NCI-H2196 (cell line): ENCODE data around the gene AMPH.
A peak's percentile ranks its signal among the peaks of the same experiment; 100 is the strongest.
"Not testable (repeated sequence)": the region's sequence is repeated elsewhere in the genome, so short reads cannot be mapped to it uniquely, and the experiment has no call there.

Experiments
- DNase-seq: peaks from one replicate; lab custom pipeline; 2025; ENCODE audit not compliant: unreplicated experiment; lab: John Stamatoyannopoulos, UW

Gene AMPH

GRCh38 chr7:38398725-38399321 lies 232.3 kb downstream of the AMPH start:
- peak; percentile 46 for DNase-seq

DNA sequence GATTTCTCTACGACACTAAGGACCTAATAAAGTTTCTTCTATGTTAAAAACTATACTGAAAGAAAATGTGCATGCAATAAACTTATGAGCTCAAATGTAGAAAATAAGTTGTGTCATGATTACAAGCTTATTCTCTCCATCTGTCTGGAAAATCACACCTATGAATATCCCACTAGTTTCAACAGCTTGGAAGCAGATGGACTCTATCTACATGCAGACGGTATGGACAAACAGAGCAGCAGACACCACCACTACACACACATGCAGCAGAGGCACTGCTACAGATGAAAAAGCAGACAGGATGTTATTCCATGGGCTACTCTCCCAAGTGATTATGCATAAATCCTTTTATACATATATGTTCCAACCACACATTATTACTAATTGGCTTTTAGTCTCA lies 234.3 kb downstream of the AMPH start:
- no peak for DNase-seq

GRCh38 chr7:38395921-38396552 lies 235.1 kb downstream of the AMPH start:
- not testable (repeated sequence) for DNase-seq

- no peak for DNase-seq
Measured at GRCh38 chr7:38394660-38395059, 236.5 kb downstream of the AMPH start.

- DNase-seq = no peak
Measured at GRCh38 chr7:38393874-38394273, 237.3 kb downstream of the AMPH start.

DNA sequence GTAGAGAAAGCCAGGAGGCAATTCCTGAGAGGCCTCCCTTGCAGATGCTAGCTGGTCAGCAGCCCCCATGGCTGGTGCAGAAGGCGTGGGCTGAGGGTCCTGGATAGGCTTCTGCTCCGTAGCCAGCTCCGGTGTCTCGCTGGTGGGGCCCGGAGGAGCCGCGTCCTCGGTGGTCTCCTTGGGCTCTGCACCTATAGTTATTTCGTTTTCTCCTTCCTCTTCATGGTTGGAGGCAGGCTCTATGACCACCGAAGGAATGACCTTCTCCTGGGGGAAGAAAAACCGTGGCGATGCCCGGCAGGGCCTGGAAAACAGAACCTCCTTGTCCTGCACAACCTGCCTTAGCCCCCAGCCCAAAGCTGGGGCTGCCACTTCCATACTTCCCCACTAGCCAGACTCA lies 239.4 kb downstream of the AMPH start:
- DNase-seq = no peak

GRCh38 chr7:38385682-38386081 lies 245.5 kb downstream of the AMPH start:
- DNase-seq = no peak

DNA sequence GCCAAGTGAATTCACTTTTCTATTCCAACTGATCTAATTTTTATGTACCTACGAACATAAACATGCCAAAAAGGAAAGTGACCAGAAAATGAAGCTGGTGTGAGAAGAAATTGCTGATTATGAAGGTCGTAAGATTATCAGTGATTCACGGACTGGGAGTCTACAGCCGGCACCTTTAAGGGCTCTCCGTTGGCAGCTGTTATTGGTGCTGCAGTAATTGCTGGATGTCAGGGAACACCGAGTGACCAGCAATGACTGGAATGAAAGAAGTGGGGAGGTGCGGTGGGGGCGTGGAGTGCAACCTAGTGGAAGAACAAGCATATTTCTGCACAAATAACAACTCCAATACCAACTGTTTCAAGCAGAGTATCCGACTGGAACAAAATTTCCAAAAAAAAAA lies 247.9 kb downstream of the AMPH start:
- DNase-seq = no peak

- DNase-seq = no peak
Measured at GRCh38 chr7:38382684-38383083, 248.5 kb downstream of the AMPH start.

GRCh38 chr7:38375453-38375852 lies 255.7 kb downstream of the AMPH start:
- DNase-seq = no peak

- peak; percentile 11 for DNase-seq
Measured at GRCh38 chr7:38374507-38374906, 256.7 kb downstream of the AMPH start.

DNA sequence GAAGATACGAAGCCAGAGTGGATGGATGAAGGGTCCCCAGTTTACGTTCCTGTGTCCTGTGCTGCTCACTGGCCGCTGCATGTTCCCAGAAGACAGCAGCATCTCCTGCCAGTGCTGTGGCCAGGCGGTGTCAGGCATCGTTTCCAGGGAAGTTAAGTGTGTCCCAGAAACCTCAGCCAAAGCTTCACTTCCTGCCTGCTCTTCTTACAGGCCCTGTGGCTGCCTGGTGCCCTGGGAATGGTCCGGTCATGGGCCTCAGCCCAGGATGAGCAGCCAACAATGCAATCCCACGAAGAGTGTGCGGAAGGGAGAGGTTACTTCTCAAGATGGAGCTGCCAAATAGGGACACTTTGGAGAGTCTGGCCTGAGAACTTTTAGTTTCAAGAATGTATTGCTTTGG lies 258.0 kb downstream of the AMPH start:
- DNase-seq = no peak

- DNase-seq = no peak
Measured at GRCh38 chr7:38372290-38372689, 258.9 kb downstream of the AMPH start.

DNA sequence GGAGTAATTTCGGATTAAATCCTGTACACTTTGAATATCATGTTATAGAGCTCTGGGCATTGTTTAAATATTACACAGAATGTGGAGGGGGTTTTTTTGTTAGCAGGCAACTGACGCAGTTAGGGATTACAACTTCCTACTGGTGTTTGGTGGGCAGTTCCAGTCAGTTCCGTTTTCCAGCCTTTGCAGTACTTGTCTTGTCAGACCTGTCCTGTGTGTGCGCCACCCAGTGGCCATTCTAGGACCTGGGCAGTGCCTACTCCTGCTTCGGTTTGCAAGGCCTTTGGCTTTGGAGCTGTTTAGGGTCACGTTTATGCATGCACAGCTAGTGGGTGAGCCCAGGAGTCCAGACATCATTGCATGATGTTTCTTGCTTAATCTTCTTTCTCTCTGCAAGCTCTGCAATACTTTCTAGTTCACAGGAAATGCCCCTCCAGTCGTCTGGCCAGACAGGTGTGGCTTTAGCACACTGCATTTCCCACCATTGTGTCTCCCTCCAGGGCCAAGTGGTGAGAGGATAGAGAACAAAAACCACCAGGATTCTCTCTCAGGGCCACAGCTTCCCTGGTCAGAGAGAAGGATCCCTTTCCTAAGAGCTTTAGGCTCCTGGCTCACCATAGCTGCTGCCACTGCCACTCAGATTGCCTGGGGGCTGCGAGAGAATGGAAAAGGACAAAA lies 261.2 kb downstream of the AMPH start:
- DNase-seq = peak; percentile 44

- DNase-seq = peak; percentile 49
Measured at GRCh38 chr7:38368191-38368605, 263.0 kb downstream of the AMPH start.

- DNase-seq = no peak
Measured at GRCh38 chr7:38367301-38367890, 263.8 kb downstream of the AMPH start.

DNA sequence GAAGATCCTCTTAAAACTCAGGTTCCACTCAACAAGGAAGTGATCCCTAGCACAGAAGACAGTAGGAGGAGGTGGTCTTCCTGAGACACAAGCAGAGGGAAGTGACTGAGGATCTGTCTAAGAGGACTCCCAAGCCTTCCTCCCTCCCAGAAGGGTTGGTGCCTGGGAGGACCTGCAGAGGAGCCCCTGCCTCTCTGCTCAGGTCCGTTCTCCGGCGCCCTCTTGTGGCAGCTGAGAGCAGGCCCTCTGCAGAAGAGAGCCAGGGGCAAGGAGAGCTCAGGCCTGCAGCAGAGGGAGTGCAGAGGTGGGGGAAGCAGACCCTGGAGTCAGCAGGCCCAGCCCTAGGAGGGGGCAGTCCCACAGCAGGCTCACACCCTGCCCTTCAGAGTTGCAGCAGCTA lies 267.8 kb downstream of the AMPH start:
- peak; percentile 2 for DNase-seq

DNA sequence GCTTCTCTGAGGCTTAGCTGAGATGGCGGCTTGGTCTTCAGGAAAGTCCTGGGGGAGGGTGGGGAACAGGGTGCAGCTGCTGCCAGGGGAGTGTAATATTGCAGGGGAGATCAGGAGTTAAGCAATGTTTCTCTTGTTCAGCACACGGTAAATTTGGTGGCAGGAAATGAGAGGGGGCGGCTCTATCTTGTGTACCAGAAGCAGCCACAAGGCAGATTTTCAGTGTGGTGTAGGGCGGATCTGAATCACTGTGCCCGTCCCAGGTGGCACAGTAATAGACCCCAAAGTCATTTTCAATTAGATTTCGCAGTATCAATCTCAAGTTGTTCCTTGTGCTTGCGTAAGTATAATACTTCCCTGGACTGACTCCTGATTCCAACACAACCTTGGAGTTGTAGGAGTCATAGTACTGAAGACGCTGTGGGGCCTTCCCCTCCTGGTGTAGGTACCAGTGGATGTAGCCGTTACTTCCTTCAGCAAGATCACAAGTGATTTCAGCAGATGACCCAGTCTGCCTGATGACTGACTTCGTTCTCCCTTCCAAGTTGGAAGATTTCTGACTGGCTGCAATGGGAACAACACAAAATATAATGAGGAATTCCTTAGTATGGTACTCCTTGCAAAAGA lies 268.4 kb downstream of the AMPH start:
- not testable (repeated sequence) for DNase-seq

DNA sequence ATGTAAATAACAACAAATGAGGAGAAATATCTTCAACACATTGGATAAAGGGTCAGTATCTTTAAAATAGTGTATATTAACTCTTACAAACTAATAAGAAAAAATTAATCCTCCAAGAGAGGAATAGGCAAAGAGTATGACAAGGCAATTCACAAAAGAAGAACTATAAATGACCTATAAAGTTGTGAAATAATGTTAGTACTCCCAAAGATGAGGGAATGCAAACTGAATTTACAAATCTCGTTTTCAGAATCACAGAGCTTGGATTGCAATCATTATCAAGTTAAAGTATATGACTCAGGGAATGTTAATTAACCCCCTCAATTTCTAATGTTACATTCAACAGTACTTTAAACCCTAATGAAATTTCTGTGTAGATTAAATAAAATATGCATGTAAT lies 270.4 kb downstream of the AMPH start:
- DNase-seq = no peak

DNA sequence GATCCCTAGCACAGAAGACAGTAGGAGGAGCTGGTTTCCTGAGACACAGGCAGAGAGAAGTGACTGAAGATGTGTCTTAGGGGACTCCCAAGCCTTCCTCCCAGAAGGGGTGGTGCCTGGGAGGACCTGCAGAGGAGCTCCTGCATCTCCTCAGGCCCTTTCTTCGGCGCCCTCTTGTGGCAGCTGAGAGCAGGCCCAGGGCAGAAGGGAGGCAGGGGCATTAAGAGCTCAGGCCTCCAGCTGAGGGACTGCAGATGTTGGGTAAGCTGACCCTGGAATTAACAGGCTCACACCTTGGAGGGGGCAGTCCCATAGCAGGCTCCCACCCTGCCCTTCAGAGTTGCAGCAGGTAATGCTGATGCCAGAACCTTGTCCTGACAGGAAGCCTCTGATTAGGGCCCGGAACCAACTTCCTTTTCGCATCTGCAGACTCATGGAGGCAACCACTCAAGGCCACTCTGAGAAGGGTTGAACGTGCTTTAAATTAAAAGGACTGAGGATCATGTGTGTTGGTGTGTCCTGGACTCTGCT lies 272.0 kb downstream of the AMPH start:
- DNase-seq = peak; percentile 2

DNA sequence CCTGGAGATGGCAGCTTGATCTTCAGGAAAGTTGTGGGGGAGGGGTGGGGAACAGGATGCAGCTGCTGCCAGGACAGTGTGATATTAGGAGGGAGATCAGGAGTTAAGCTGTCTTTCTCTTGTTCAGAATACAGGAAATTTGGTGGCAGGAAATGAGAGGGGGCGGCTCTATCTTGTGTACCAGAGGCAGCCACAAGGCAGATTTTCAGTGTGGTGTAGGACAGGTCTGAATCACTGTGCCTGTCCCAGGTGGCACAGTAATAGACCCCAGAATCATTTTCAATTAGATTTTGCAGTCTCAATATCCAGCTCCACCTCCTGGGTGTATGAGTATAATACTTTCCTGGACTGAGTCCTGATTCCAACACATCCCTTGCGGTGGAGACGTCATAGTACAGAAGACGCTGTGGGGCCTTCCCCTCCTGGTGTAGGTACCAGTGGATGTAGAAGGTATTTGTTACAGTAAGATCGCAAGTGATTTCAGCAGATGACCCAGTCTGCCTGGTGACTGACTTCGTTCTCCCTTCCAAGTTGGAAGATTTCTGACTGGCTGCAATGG lies 272.8 kb downstream of the AMPH start:
- not testable (repeated sequence) for DNase-seq
